H9 (cell line): ENCODE data around the gene ZNF485. TPM values are rescaled to one million over a fixed set of nuclear protein-coding genes. Genes with fewer than 3 reads are reported as not detected.

Experiments
- DNase-seq: peaks from one replicate; pipeline ENCODE4 v3.0.0-alpha.2; 2017
- H2AFZ ChIP-seq: one replicate; pipeline ENCODE4 v1.6.1; 2013; ENCODE audit warnings: mild to moderate bottlenecking, low read length, control low read depth, moderate library complexity
- H2AK5ac ChIP-seq: 2 replicates; pipeline ENCODE4 v1.6.1; 2013; ENCODE audit warnings: low read length, control low read depth, mixed read lengths; ENCODE audit not compliant: insufficient read length
- H2BK120ac ChIP-seq: one replicate; pipeline ENCODE4 v1.6.1; 2013; ENCODE audit warnings: low read depth, mild to moderate bottlenecking, low read length, control low read depth, inconsistent platforms; ENCODE audit not compliant: poor library complexity, severe bottlenecking
- H2BK12ac ChIP-seq: 2 replicates; pipeline ENCODE4 v1.6.1; 2013; ENCODE audit warnings: low read length, control low read depth, mixed read lengths, low read depth; ENCODE audit not compliant: insufficient read length
- H2BK15ac ChIP-seq: 2 replicates; pipeline ENCODE4 v1.6.1; 2013; ENCODE audit warnings: low read depth, low read length, control low read depth
- H2BK20ac ChIP-seq: one replicate; pipeline ENCODE4 v1.6.1; 2013; ENCODE audit warnings: low read depth, mild to moderate bottlenecking, low read length, control low read depth, inconsistent platforms; ENCODE audit not compliant: poor library complexity, severe bottlenecking
- H2BK5ac ChIP-seq: 2 replicates; pipeline ENCODE4 v1.6.1; 2013; ENCODE audit warnings: low read length, control low read depth, mixed read lengths; ENCODE audit not compliant: insufficient read length
- H3K14ac ChIP-seq: 2 replicates; pipeline ENCODE4 v1.6.1; 2013; ENCODE audit warnings: low read length, control low read depth; ENCODE audit not compliant: insufficient read depth
- H3K18ac ChIP-seq: 2 replicates; pipeline ENCODE4 v1.6.1; 2013; ENCODE audit warnings: low read depth, mild to moderate bottlenecking, mixed read lengths, low read length, control low read depth; ENCODE audit not compliant: insufficient read length
- H3K23ac ChIP-seq: 2 replicates; pipeline ENCODE4 v1.6.1; 2013; ENCODE audit warnings: low read length, control low read depth, mixed read lengths, low read depth; ENCODE audit not compliant: insufficient read length
- H3K23me2 ChIP-seq: 2 replicates; pipeline ENCODE4 v1.6.1; 2013; ENCODE audit warnings: low read depth, mild to moderate bottlenecking, mixed read lengths, low read length, control low read depth; ENCODE audit not compliant: insufficient read length, poor library complexity, severe bottlenecking
- H3K27ac ChIP-seq: 2 replicates; pipeline ENCODE4 v1.5.1; 2013; ENCODE audit warnings: low read length, control low read depth, mixed read lengths, low read depth; ENCODE audit not compliant: insufficient read length
- H3K27me3 ChIP-seq: 2 replicates; pipeline ENCODE4 v1.6.1; 2013; ENCODE audit warnings: low read length, control low read depth, inconsistent platforms; ENCODE audit not compliant: insufficient read depth
- H3K4ac ChIP-seq: 2 replicates; pipeline ENCODE4 v1.6.1; 2013; ENCODE audit warnings: low read depth, mild to moderate bottlenecking, control low read depth, inconsistent platforms, low read length, moderate library complexity
- H3K4me1 ChIP-seq: 2 replicates; pipeline ENCODE4 v1.6.1; 2013; ENCODE audit warnings: low read length, control low read depth, inconsistent platforms; ENCODE audit not compliant: insufficient read depth
- H3K4me2 ChIP-seq: 2 replicates; pipeline ENCODE4 v1.6.1; 2013; ENCODE audit warnings: low read length, control low read depth, mixed read lengths; ENCODE audit not compliant: insufficient read length, insufficient read depth
- H3K56ac ChIP-seq: 2 replicates; pipeline ENCODE4 v1.6.1; 2013; ENCODE audit warnings: low read depth, mild to moderate bottlenecking, mixed read lengths, low read length, control low read depth; ENCODE audit not compliant: insufficient read length
- H3K79me1 ChIP-seq: 2 replicates; pipeline ENCODE4 v1.6.1; 2013; ENCODE audit warnings: low read depth, mild to moderate bottlenecking, moderate library complexity, low read length, control low read depth, inconsistent platforms; ENCODE audit not compliant: insufficient read depth, poor library complexity, severe bottlenecking
- H3K79me2 ChIP-seq: 2 replicates; pipeline ENCODE4 v1.6.1; 2013; ENCODE audit warnings: low read length, control low read depth, inconsistent platforms; ENCODE audit not compliant: insufficient read depth
- H3K9ac ChIP-seq: 2 replicates; pipeline ENCODE4 v1.6.1; 2013; ENCODE audit warnings: low read length, control low read depth, mixed read lengths; ENCODE audit not compliant: insufficient read length; ENCODE audit errors: extremely low read depth
- H3K9me3 ChIP-seq: one replicate; pipeline ENCODE4 v1.6.1; 2013; ENCODE audit warnings: low read depth, low read length, inconsistent platforms; ENCODE audit not compliant: control insufficient read depth
- H3T11ph ChIP-seq: one replicate; pipeline ENCODE4 v1.6.1; 2013; ENCODE audit warnings: mild to moderate bottlenecking, low read length, control low read depth, inconsistent platforms
- H4K20me1 ChIP-seq: one replicate; pipeline ENCODE4 v1.6.1; 2013; ENCODE audit not compliant: control insufficient read depth, insufficient read length, insufficient read depth
- H4K5ac ChIP-seq: 2 replicates; pipeline ENCODE4 v1.6.1; 2013; ENCODE audit warnings: low read depth, mild to moderate bottlenecking, mixed read lengths, low read length, control low read depth; ENCODE audit not compliant: insufficient read length
- H4K8ac ChIP-seq: replicated peaks from 2 replicates; pipeline ENCODE4 v1.6.1; 2013; ENCODE audit warnings: low read length, control low read depth, mixed read lengths, low read depth; ENCODE audit not compliant: insufficient read length
- H4K91ac ChIP-seq: 2 replicates; pipeline ENCODE4 v1.6.1; 2013; ENCODE audit warnings: low read depth, mild to moderate bottlenecking, moderate library complexity, mixed read lengths, low read length, control low read depth; ENCODE audit not compliant: insufficient read length
- H3K27ac Mint-ChIP-seq, 3 experiments: 2 replicates in 2 of 3; 3 replicates in 1 of 3; pipeline ENCODE4 v1.8.0; 2020 to 2021; ENCODE audit warnings: mixed read lengths in 3 of 3, mild to moderate bottlenecking in 1 of 3, moderate library complexity in 1 of 3
- H3K27me3 Mint-ChIP-seq: 2 replicates; pipeline ENCODE4 v1.8.0; 2021; ENCODE audit warnings: low read depth, mild to moderate bottlenecking, moderate library complexity, mixed read lengths
- H3K36me3 Mint-ChIP-seq, 3 experiments: 2 replicates in 2 of 3; 3 replicates in 1 of 3; pipeline ENCODE4 v1.8.0; 2020 to 2021; ENCODE audit warnings: low read depth in 3 of 3, mixed read lengths in 3 of 3; ENCODE audit not compliant: insufficient read depth in 1 of 3
- H3K4me1 Mint-ChIP-seq, 2 experiments: 2 replicates each; pipeline ENCODE4 v1.8.0; 2020; ENCODE audit warnings: mixed read lengths in 2 of 2
- H3K4me3 Mint-ChIP-seq, 2 experiments: 2 replicates in 1 of 2; 3 replicates in 1 of 2; pipeline ENCODE4 v1.8.0; 2020 to 2021; ENCODE audit warnings: mild to moderate bottlenecking in 2 of 2, mixed read lengths in 2 of 2, moderate library complexity in 1 of 2
- H3K9me3 Mint-ChIP-seq, 2 experiments: 2 replicates in 1 of 2; 3 replicates in 1 of 2; pipeline ENCODE4 v1.8.0; 2020; ENCODE audit warnings: mild to moderate bottlenecking in 2 of 2, mixed read lengths in 2 of 2, moderate library complexity in 1 of 2
- CTCF ChIP-seq: fragments of 200-600 bp; sonication (generic); conservative IDR thresholded peaks from 3 replicates; pipeline ENCODE4 v1.8.0; 2021; ENCODE audit warnings: antibody characterized with exemption, mild to moderate bottlenecking
- WGBS: extraction: QIAGEN DNeasy Blood & Tissue Kit; methylation state at CpG from one replicate; pipeline ENCODE4 v1.1.7; 2013; ENCODE audit warnings: missing lambda C conversion rate, low lambda C conversion rate, mixed read lengths; ENCODE audit not compliant: insufficient read length; ENCODE audit errors: extremely low coverage; 5-methylcytosine and 5-hydroxymethylcytosine counted together
- total RNA-seq: library from RNA; stranded (reverse); gene quantifications from 2 replicates; pipeline ENCODE4 v1.2.1, GENCODE V29; 2021

Gene ZNF485
- total RNA-seq, 1 experiment from 2014 or later: 8.9 TPM

GRCh38 chr10:43619368-43619767, 13.1 kb downstream of the ZNF485 start:
- Histone ChIP-seq H2AK5ac (no peak overlapping the region), H3K18ac (no peak overlapping the region), H2BK120ac (no peak overlapping the region), H2BK20ac (no peak overlapping the region), H3K79me1 (no peaks in the 10 kb centered on the region), H3K27me3 (no peaks in the 10 kb centered on the region), H3K27ac (no peak overlapping the region), H4K20me1 (no peaks in the 10 kb centered on the region), H2BK5ac (no peak overlapping the region), H3K23me2 (no peaks in the 10 kb centered on the region), H2BK12ac (no peak overlapping the region), H3K9ac (no peak overlapping the region), H3T11ph (no peak overlapping the region), H4K91ac (no peak overlapping the region), H3K4ac (no peak overlapping the region), H3K56ac (no peak overlapping the region), H2BK15ac (no peak overlapping the region), H3K4me1 (no peaks in the 10 kb centered on the region), H3K79me2 (no peaks in the 10 kb centered on the region), H3K9me3 (peaks cover 22% of the 10 kb centered on the region), H3K23ac (no peak overlapping the region), H2AFZ (no peak overlapping the region), H4K5ac (no peak overlapping the region), H3K4me2 (no peak overlapping the region), H3K14ac (no peak overlapping the region), H4K8ac (no peak overlapping the region)
- Mint-ChIP-seq H3K27ac (no peak overlapping the region), H3K4me1 (no peaks in the 10 kb centered on the region), H3K9me3 (peaks cover 59 to 64% of the 10 kb centered on the region in 2 experiments), H3K4me3 (no peak overlapping the region), H3K27me3 (peaks cover 1% of the 10 kb centered on the region), H3K36me3 (peaks cover 40 to 45% (median 44%) of the 10 kb centered on the region in 3 experiments)
- WGBS: no CpG with 5 or more reads among the region's 2 CpGs
- no peak for DNase-seq
- TF ChIP-seq CTCF: no peak
